GM18511 (cell line): ENCODE results near the gene SLC35F3.
"Not testable (repeated sequence)": the region's sequence is repeated elsewhere in the genome, so short reads cannot be mapped to it uniquely, and the experiment has no call there.

Source experiments
- ATAC-seq: cut with Tn5 transposase; IDR thresholded peaks from one replicate; pipeline ENCODE4 v1.9.1; 2021; ENCODE audit warnings: mild to moderate bottlenecking, moderate library complexity; ENCODE audit not compliant: unreplicated experiment

Gene SLC35F3

DNA sequence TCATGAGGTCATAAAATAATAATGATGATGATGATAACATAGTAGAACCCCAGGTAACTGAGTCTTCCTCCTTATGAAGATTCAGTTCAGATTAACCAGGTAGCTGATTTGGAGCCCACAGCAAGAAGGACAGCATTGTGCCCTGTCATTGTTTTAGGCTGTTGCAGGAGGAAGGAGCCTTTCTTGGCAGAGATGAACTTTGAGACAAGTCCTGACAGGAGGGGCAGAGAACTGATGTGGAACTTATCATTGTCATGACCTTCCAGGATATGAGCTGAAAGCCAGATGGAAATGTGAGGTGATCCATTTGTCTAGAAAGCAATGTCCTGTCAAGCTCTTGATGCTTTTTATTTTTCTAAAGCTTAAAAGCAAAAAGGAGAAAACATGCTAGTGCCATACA lies 336.2 kb downstream of the SLC35F3 start:
- no peak for ATAC-seq

DNA sequence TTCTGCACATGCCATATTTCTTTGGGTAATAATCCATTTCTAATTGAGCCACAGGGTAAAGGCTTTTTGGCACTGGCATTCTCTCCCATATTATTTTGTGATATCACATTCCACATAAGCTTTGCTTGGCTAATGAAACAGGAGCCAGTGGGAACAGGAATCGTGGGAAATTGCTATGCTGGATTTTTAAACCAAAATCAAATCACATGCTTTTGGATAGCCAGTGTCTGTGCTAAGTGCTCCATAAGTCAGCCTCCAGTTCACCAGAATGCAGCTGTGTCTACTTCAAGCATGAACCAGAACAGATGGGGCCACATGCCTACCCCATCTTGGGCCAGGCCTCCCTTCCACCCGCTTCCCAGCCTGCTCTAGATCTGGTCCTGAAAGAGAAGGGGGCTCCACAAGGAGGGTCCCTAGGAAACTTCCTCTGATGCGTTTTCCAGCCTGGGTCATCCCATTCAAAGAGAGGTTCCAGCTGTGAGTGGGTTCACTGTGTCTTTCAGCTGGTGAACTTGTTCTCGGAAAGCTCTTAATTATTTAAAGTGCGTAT lies 337.5 kb downstream of the SLC35F3 start:
- ATAC-seq = no peak

DNA sequence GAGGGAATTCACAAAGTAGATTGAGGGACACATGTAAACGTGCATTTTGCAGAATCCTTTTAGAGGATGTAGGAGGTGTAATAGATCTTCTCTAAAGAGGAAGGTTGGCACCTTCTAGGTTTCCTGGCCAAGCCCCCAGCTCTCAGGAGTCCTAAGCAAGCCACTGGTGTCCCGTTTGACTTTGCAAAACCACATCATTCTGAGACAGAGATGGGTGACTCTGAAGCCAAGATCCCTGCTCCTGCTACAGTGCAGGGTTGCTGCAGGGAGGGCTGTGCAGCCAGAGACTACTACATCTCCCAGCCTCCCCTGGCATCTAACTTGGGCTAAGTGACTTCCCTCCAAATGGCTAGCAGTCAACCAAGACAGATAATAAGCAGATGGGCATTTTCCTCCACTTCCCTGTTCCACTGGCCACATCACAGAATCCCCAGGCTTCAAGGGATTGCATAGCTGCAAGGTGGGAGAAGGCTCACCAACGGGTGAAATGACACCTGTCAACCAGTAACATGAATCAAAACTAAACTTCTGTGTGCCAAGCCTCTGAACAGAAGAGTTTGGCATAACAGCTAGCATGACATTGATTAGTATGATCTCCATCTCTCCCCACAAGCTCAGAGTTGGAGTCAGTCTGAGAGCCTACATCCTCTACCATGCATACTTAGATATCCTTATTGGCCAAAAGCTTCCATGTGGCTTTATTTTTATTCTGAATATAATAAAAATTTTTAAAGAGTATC lies 339.2 kb downstream of the SLC35F3 start:
- no peak for ATAC-seq

DNA sequence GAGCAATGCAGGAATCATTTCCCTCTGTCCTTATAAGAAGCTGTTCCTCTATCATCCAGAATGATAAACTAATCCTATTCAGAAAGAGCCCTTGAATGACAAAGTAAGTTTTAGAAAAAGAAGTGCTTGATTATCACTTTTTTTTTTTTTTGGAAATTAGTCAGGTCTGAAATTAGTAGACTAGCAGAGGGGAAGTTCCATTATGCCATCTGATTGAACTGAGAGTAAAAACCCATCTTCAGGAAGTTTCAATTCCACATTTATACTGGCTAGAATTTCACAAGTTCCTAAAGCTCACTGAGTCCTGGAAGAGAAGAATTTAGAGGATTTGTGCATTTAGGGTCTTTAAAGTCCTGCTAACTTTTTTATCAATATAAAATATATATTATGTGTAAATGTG lies 340.0 kb downstream of the SLC35F3 start:
- peak; percentile 37 for ATAC-seq

DNA sequence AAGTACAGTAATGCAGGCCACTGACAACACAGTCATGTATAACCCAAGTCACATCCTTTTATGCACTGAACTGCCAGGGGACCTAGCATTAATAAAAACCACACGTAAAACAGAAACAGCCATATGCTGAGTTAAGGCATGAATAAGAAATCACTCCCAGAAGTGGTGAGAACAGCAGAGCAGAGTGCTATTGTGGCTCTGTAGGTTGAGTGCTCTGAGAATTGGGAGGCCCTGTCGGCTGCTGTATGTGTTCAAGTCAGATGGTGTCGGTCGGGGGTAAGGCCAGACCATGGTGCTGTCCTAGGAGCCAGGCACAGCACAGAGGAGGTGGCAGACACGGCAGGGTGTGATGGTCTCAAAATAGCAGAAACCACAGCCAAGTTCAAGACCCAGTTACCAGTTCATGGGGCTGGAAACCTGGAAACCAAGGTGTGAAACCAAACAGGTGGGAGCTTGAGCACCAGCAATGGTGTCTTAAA lies 342.2 kb downstream of the SLC35F3 start:
- ATAC-seq = peak; percentile 92

DNA sequence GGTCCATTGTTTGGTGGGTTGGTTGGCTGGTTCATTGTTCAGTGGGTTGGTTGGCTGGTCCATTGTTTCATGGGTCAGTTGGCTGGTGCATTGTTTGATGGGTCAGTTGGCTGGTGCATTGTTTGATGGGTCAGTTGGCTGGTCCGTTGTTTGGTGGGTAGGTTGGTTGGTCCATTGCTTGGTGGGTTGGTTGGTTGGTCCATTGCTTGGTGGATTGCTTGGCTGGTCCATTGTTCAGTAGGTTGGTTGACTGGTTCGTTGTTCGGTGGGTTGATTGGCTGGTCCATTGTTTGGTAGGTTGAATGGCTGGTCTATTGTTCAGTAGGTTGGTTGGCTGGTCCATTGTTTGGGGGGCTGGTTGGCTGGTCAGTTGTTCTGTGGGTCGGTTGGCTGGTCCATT lies 343.3 kb downstream of the SLC35F3 start:
- not testable (repeated sequence) for ATAC-seq

DNA sequence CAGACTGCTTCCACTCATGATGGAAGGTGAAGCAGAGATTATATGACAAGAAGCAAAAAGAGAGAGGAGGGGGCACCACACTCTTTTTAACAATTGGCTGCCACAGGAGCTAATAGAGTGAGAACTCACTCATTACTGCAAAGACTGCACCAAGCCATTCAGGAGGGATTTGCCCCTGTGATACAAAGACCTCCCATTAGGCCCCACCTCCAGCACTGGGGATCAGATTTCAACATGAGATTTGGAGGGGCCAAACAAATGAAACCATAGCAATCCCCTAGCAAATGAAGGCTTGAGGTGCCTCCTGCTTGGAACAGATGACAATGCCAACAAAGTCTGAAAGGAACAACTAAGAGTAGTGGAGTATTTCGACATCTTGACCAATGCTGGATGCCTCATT lies 346.3 kb downstream of the SLC35F3 start:
- ATAC-seq = no peak

DNA sequence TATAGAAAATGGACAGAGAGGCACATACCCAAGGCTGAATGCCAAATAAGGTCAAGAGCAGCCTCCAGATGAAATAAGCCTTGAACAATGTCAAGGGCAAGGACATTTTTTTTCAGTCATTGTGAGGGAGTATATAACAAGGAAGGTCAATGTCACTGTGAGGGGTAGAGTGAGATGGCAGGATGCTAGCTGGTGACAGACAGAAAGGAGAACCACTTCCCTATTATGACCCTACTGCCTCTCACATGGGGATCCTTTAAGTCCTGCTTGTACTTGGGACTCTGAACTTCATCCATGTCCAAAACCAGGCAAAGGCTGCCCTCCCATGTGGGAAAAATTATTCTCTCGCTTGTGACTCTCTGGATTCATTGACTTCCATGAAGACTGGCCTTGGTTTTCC lies 349.3 kb downstream of the SLC35F3 start:
- ATAC-seq = no peak

DNA sequence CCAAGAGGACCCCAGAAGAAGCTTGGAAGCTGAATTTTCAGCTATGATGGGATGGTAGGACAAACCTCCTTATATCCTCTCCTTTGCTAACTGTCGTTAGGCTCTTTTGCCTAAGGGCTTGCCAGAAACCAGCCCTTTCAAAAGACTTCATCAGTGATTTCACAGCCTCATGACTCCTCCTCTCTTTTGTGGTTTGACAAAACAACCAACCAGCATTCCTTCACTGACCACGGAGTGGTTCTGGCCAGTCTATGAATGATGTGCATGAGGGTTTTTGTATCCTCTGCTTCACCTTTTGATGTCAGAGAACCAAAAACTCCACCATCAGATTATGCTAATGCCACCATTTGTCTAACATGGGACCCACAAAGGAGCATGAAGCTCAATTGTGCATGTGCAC lies 351.9 kb downstream of the SLC35F3 start:
- no peak for ATAC-seq

DNA sequence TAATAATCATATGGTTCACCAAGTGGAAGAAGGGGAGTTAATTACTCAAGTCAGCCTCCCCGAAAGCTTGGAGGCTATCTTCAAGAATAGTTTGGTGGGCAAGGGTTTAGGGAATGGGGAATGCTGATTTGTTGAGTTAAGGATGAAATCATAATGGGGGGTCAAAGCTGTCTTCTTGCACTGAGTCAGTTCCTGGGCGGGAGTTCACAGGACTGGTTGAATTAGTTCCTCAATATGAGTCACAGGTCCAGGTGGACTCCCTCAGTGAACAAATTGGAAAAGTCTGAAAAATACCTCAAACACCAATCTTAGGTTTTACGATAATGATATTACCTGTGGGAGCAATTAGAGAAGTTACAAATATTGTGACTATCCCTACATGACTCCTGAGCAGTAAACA lies 353.6 kb downstream of the SLC35F3 start:
- ATAC-seq = no peak

DNA sequence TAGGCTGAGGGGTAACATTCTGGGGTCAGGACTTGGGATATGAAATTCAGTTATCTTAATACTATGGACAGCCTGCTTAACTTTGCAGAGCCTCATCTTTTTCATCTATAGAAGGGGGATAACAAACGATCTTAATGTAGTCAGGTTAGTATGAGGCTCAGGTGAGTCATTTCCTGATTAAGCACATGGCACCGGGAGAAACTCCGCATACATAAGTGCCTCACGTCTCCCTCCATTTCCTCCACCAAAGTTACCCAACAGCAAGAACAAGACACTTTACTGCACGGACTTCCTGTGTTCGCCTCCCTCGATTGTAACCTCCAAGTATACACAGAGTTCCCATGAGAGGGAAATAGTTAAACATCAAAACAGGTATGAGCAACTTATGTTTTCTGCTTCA lies 356.1 kb downstream of the SLC35F3 start:
- no peak for ATAC-seq

DNA sequence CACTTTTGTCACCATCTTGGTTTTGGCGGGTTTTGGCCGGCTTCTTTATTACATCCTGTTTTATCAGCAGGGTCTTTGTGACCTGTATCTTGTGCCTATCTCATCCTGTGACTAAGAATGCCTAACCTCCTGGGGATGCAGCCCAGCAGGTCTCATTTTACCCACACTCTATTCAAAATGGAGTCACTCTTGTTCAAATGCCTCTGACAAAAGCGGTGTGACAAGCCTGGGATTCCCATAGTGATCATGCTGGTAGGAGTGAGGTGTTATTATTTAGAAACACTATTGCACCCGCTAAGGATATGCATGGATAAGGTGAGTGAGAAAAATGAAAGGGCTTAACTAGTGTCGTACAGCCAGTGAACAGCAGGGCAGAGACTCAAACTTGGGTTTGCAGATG lies 357.1 kb downstream of the SLC35F3 start:
- no peak for ATAC-seq

DNA sequence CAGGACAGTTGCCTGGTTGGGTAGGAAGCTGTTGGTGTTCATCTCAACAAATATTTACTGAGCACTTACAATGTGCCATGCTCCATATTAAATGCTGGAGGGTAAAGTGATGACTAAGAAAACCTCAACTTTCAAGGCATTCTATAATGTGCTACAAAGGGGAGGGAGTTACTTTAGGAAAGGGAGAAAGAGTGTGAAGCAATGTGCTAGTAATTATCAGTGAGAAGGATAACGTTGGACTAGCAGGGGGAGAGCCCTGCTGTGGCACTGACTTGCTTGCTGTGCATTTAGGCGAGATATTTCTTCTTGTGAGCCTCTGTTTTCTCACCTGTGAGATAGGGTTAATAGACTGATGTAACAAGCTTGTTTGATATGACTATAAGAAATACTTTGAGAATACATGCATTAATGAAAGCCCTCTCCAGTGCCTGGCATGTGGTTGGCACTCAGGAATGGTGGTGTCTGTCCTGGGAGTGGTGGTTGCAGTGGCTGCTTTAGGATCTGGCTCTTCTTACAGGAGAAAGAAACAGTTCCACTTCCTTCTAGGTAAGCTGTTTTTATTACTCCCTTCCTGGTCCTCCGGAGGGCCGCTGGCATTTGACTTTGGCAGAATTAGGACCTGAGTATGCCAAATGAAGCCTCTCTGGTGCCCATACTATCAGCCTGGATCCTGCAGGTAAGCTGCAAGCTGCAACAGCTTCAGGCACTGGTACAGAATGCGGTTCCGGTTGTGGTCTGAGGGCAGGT lies 357.7 kb downstream of the SLC35F3 start:
- no peak for ATAC-seq

DNA sequence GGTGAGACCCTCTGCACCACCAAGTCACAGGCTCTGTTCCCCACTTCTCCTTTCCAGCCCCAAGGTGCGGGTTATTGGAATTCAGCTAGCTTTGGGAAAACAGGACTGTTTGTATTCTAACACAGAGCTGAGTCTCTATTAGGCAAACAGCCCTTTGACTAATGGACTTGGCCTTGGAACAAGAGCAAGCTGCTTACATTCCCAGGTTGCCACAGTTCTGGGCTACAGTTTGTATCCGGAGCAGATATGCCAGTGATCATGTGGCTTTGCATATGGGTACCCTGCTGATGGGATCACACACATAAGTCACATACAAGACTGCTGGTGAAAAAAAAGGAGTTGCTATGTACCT lies 358.3 kb downstream of the SLC35F3 start:
- ATAC-seq = no peak

DNA sequence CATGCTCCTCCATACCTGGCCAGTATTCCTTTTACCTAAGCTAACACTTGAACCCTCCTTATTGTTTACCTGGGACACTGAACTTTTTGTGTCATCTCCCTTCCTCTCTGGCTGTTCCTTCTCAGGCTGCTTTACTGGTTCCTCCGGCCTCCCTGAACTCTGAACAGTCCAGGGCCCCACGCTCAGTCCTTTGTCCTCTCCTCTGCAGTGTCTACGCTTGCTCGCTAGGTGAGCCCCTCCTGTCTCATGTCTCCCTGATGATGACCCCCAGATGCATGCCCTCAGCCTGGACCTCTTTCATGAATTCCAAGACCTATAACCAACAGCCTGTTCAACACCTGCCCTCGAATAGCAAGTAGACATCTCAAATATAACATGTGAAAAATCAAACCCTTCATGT lies 360.4 kb downstream of the SLC35F3 start:
- no peak for ATAC-seq

DNA sequence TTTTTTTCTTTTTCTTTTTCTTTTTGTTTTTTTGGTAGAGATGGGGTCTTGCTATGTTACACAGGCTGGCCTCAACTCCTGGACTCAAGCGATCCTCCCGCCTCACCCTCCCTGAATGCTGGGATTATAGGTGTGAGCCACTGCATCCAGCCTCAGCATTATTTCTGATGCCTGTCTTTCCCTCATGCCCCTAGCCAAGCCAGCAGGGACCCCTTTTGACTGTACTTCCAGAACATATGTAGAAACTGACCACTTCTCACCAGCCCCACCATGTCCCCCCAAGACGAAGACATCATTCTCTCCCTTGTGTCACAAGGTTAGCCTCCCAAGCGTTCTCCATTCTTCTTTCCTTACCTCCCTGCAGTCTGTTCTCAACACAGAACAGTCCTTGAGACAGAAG lies 360.8 kb downstream of the SLC35F3 start:
- ATAC-seq = no peak

DNA sequence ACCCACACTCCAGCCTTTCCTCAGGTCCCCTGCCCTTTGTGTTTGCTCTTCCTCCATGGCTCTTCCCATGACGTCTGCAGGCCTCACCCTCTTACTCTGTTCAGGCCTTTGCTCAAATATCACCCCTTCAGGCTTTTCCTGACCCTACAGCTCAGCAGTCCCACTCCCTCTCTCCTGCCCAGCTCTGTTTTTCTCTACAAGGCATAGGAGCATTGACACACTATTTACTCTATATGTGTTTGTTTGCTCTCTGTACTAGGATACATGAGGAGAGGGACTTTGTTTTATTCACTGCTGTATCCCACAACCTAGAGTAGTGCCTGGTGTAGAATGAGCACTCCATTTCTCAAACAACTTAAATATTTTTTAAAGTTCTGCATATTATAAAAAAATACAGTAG lies 361.4 kb downstream of the SLC35F3 start:
- no peak for ATAC-seq

DNA sequence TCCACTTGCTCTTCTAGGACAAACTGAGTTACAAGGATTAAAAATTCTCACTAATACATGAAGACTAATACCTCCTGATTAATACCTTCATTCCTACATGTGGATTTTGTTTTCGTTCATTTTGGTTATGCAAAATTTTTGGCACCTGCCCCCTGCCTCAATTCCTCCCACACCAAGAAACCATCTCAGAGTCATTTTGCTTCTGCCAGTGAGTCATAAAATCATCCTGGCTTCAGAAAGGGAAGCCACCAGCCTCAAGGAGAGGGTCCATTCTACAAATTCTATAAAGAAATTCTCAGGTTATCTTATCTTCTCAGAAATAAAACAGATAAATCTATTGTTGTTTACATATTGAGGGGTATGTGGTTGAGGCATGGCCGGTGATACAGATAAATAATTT lies 365.6 kb downstream of the SLC35F3 start:
- no peak for ATAC-seq

DNA sequence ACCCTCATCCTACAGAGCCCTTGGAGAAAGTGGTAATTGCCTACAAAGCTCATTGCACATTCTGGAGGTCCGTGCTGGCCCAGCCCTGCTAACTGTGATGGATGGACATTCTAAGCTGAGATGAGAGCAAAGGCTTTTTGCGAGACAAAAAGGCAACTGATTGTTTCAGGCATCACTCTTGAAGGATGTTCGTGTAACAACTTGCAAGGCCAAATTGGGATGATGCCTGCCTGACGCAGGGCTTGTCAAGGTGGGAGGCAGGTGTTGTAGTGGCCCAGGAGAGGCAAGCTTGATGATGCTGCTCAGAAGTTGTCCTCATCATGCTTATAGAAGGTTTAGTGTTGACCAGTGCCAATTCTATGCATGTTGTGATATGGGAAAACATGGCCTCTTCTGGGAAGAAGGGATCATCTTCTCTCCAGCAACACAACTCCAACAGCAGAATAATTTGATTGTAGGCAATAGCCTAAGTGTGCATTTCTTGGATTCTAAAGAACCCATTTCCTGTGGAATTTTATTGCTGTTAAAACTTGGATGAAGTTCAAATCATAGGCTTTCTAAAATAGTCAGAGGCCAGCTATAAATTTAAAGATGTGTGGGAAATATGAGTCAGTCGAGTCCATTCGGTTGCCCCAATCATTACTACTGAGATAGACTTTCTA lies 366.2 kb downstream of the SLC35F3 start:
- no peak for ATAC-seq

DNA sequence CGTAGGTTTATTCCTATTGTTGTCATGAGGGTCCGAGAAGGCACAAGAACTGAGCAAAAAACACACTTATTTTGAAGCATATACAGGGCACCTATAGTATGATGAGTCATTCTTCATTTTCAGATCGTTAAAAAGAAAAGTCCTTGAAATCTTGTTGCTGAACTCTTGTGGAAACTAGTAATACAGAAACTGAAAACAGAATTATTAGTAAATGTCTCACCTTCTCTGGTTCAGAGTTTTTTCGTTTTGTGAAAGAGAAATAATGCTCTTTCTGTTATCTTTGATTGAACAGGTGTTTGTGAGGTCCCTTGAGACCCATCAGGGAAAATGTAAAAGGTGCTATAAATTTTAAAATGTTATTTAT lies 366.7 kb downstream of the SLC35F3 start:
- peak; percentile 98 for ATAC-seq

DNA sequence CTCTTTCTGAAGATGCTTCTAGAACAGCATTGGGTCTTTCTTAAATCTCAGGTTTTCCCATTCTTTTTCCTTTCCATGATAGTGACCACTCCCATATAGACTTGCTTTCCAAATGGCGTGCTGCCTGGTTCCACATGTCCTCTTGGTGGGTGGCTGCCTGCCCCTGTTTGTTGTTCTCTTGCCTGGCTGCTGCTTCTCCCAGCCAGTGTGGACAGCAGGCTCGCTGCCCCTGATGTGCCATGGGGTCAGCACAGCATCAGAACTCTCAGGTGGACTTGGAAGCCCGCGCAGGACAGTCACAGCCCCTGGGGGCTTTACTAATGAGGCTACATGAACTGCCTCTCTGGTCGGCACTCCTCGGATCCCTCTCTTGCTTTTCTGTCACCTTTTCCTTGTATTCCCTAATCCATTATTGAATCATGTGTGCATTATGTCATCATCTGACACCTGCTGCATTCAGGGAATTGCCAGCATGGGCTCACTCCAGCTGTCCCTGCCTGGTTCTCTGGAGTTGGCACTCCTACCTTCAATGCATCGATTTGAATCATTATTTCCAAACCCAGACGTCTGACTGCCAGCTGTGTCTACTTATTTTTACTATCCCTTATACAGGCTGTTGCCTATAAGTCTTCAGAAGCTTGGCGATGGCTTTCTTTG lies 368.3 kb downstream of the SLC35F3 start:
- no peak for ATAC-seq
